ENCODE measurements around the gene OR10G6.
"Not testable (repeated sequence)": the region's sequence is repeated elsewhere in the genome, so short reads cannot be mapped to it uniquely, and the experiment has no call there.

Gene OR10G6, protein sequence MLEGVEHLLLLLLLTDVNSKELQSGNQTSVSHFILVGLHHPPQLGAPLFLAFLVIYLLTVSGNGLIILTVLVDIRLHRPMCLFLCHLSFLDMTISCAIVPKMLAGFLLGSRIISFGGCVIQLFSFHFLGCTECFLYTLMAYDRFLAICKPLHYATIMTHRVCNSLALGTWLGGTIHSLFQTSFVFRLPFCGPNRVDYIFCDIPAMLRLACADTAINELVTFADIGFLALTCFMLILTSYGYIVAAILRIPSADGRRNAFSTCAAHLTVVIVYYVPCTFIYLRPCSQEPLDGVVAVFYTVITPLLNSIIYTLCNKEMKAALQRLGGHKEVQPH

DNA sequence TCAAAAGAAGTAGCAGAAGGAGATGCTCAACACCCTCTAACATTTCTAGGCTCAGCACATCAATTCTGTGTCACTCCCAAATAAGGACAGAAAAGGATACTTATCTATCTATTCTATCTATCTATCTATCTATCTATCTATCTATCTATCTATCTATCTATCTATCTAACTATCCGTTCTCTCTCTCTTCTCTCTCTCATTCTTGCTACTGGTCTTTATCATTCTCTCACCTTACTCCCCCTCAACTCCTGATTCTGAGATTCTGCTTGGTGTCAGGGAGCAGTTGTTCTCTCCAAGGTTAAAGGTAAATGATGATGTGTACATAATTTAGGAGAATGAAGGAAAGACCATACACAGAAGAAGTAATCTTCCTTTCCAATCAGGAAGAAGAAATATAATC, at the start of gene OR10G6:
Gene OR10G6 (minus strand): TSS at position 43 of the 400 bp plus-strand sequence. CDS start 0 bp downstream, at position 43.
- TF ChIP-seq, protein P1, sequence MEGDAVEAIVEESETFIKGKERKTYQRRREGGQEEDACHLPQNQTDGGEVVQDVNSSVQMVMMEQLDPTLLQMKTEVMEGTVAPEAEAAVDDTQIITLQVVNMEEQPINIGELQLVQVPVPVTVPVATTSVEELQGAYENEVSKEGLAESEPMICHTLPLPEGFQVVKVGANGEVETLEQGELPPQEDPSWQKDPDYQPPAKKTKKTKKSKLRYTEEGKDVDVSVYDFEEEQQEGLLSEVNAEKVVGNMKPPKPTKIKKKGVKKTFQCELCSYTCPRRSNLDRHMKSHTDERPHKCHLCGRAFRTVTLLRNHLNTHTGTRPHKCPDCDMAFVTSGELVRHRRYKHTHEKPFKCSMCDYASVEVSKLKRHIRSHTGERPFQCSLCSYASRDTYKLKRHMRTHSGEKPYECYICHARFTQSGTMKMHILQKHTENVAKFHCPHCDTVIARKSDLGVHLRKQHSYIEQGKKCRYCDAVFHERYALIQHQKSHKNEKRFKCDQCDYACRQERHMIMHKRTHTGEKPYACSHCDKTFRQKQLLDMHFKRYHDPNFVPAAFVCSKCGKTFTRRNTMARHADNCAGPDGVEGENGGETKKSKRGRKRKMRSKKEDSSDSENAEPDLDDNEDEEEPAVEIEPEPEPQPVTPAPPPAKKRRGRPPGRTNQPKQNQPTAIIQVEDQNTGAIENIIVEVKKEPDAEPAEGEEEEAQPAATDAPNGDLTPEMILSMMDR (conservative IDR thresholded peaks at IDR 0.05) = no peak
- no peak within 1 kb of the TSS for H3K27ac ChIP-seq

DNA sequence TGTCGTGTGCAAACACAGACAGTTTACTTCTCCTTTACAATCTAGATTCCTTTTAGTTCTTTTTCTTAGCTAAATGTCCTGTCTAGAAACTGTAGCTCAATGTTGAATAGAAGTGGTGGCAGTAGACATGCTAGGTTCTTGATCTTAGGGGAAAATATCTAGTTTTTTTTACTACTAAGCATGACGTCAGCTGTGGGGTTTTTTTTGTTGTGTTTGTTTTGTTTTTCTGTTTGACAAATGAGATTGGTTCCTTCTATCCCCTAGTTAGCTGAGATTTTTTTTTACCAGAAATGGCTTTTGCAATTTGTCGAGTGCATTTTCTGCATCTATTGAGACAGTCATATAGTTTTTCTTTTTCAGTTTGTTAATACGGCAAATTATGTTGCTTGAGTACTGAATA, 48.5 kb upstream of the OR10G6 start:
- TF ChIP-seq, protein P1 (conservative IDR thresholded peaks at IDR 0.05) = no peak
- no peak overlapping the region for H3K27ac ChIP-seq

DNA sequence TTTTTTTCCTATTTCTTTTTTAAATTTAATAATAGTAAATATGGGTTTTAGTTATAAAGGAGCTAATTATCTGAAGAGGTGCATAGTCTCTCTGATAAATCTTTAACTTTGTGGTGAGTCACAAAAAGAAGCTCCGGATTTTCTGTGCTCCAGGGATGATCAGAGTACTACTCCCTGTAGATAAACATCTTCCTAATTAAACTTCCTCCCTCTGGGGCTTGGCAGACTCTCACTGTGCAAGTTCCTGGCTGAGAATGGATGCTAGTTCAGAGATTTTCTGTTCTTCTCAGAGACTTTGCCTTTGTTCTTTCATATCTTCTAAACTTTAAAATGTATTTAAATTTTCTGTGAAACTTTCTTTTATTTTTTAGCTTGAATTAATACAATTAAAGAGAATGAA, 46.3 kb upstream of the OR10G6 start, which contains the start of gene OR10G7:
Gene OR10G7 (minus strand): TSS at position 72 of the 400 bp plus-strand sequence. CDS start 2,324 bp downstream, outside the sequence.
- TF ChIP-seq, protein P1 (conservative IDR thresholded peaks at IDR 0.05) = no peak
- no peak within 1 kb of the TSS for H3K27ac ChIP-seq

DNA sequence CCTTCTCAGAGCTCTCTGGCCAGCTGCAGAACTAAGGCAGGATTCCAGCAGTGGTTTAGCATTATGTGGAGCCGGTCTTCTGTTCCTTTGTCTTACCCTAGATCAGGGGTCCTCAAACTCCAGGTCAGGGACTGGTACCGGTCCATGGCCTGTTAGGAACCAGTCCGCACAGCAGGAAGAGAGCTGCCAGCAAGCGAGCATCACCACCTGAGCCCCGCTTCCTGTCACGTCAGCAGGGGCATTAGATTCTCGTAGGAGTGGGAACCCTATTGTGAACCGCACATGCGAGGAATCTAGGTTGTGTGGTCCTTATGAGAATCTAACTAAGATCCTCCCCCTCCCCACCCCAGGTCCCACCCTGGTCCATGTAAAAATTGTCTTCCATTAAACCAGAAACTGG, 44.6 kb upstream of the OR10G6 start:
- no peak overlapping the region for H3K27ac ChIP-seq
- TF ChIP-seq, protein P1 (conservative IDR thresholded peaks at IDR 0.05) = no peak

DNA sequence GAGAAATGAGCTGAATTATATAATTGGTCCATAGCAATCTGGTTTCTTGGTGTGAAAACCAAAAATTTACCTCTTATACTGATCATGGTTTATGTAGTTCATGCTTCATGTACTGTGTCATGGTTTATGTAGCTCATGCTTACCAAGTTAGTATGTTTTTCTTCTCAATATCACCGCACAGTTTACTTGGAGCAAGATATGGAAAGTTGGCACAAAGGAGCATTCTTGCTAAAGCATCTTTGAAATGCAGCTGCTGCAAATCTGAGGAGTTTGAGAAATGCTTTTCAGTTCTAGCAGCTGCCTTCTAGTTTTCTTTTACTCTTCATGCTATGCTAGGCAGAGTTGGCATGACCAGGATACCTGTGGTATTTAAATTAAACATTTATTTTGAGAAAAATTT, 41.7 kb upstream of the OR10G6 start:
- TF ChIP-seq, protein P1 (conservative IDR thresholded peaks at IDR 0.05) = no peak
- H3K27ac ChIP-seq = no peak overlapping the region

DNA sequence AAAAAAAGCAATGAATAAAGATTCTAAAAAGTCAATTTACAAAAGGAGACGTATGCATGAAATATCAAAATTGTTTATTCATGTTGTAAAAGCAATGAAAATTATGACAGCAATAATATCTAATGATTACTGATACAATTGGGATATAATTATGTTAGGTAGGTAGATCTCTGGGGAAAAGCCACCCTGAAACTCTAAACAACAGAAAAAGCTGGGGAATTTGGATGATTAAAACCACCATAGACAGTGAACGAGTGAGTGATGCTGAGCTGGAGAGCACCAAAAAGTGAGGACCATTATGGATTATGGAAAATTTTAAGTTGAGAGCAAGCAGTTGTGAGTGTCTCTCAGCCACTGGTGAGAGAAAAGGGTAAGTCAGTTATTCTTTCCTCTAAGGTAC, 31.5 kb upstream of the OR10G6 start, which contains the start of gene OR10G8:
Gene OR10G8 (plus strand): TSS at position 301 of the 400 bp plus-strand sequence. CDS start 2,825 bp downstream, outside the sequence.
- no peak within 1 kb of the TSS for H3K27ac ChIP-seq
- TF ChIP-seq, protein P1 (conservative IDR thresholded peaks at IDR 0.05) = no peak

DNA sequence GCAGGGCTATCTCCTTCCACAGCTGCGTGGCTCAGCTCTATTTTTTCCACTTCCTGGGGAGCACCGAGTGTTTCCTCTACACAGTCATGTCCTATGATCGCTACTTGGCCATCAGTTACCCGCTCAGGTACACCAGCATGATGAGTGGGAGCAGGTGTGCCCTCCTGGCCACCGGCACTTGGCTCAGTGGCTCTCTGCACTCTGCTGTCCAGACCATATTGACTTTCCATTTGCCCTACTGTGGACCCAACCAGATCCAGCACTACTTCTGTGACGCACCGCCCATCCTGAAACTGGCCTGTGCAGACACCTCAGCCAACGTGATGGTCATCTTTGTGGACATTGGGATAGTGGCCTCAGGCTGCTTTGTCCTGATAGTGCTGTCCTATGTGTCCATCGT, 20.9 kb upstream of the OR10G6 start:
- H3K27ac ChIP-seq = not testable (repeated sequence)

DNA sequence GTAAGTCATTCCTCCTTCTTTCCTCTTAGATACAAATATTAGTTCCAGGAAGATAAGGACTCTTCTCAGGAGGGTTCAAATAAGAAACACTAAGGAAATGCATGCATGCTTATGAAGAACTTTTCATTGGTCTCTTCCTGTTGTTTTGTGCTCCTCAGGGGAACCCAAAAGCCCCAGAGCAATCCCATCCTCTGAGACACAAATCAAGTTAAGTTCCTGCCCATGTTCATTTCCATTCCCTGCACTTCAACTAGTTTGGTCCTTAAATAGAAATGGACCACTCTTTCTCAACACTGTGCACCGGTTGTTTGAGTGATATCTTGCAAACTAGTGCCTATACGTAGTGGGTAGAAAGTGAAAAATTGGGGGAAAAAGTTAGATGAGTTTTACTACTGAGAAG, 17.7 kb upstream of the OR10G6 start, which contains the start of gene OR10G4:
Gene OR10G4 (plus strand): TSS at position 301 of the 400 bp plus-strand sequence. CDS start 2,578 bp downstream, outside the sequence.
- no peak within 1 kb of the TSS for H3K27ac ChIP-seq
- TF ChIP-seq, protein P1 (conservative IDR thresholded peaks at IDR 0.05) = no peak
